ENCODE results near the gene FAM20C.

FAM20C gene

GRCh38 chr7:188174-188573, 4.2 kb upstream of the FAM20C start:
- Histone ChIP-seq H3K27ac (replicated peaks) (no peak overlapping the region), H3K4me3 (replicated peaks; ENCODE audit: insufficient read depth, low read length) (no peak overlapping the region), H3K27me3 (ENCODE audit: insufficient read depth, poor library complexity, severe bottlenecking) (peaks cover 4% of the 10 kb centered on the region)
- no peak for DNase-seq (ENCODE audit: low read depth in 1 of 2, low spot score in 1 of 2)
- TF ChIP-seq SPI1 (IDR thresholded peaks at IDR 0.05; ENCODE audit: borderline replicate concordance, low read depth), result no peak
- no peak for TF ChIP-seq GABPA (IDR thresholded peaks at IDR 0.05; ENCODE audit: low read depth)
- no peak for TF ChIP-seq POLR2AphosphoS5 (IDR thresholded peaks at IDR 0.05; ENCODE audit: low read depth)
- TF ChIP-seq CTCF (IDR thresholded peaks at IDR 0.05; ENCODE audit: insufficient read depth, low read length), result no peak
- TF ChIP-seq REST (IDR thresholded peaks at IDR 0.05; ENCODE audit: insufficient replicate concordance, low read depth), result no peak

- Histone ChIP-seq H3K27ac (replicated peaks) (no peak overlapping the region), H3K4me3 (replicated peaks; ENCODE audit: insufficient read depth, low read length) (no peak overlapping the region), H3K27me3 (ENCODE audit: insufficient read depth, poor library complexity, severe bottlenecking) (peaks cover 8% of the 10 kb centered on the region)
- TF ChIP-seq REST (IDR thresholded peaks at IDR 0.05; ENCODE audit: insufficient replicate concordance, low read depth) (no peak), CTCF (IDR thresholded peaks at IDR 0.05; ENCODE audit: insufficient read depth, low read length) (no peak), GABPA (IDR thresholded peaks at IDR 0.05; ENCODE audit: low read depth) (no peak), SPI1 (IDR thresholded peaks at IDR 0.05; ENCODE audit: borderline replicate concordance, low read depth) (no peak), POLR2AphosphoS5 (IDR thresholded peaks at IDR 0.05; ENCODE audit: low read depth) (no peak)
- DNase-seq (ENCODE audit: low read depth in 1 of 2, low spot score in 1 of 2), result no peak
Observed at GRCh38 chr7:188727-189500, 3.5 kb upstream of the FAM20C start.

- H3K27me3 ChIP-seq (ENCODE audit: insufficient read depth, poor library complexity, severe bottlenecking), result peaks cover 8% of the 10 kb centered on the region
- DNase-seq (ENCODE audit: low read depth in 1 of 2, low spot score in 1 of 2), result no peak
Observed at GRCh38 chr7:189719-190118, 2.7 kb upstream of the FAM20C start.

More at GRCh38 chr7:189719-190118, 2.7 kb upstream of the FAM20C start:
- Histone ChIP-seq H3K4me3 (replicated peaks; ENCODE audit: insufficient read depth, low read length) (no peak overlapping the region), H3K27ac (replicated peaks) (no peak overlapping the region)
- TF ChIP-seq GABPA (IDR thresholded peaks at IDR 0.05; ENCODE audit: low read depth) (no peak), REST (IDR thresholded peaks at IDR 0.05; ENCODE audit: insufficient replicate concordance, low read depth) (no peak)

Data from HL-60 (cell line).